OCI-M2 (cell line): ENCODE data around the gene KATNAL2.

Experiments used
- DNase-seq: peaks from one replicate; lab custom pipeline; 2025; ENCODE audit not compliant: unreplicated experiment; lab: John Stamatoyannopoulos, UW

KATNAL2 gene

GRCh38 chr18:46917108-46917802 is at the start of gene KATNAL2, which contains the start of gene PIAS2:
Gene KATNAL2 (plus strand): TSS chr18:46917602. CDS start chr18:46946873, 29,271 bp downstream.
Gene PIAS2 (minus strand): TSS chr18:46917507. CDS start chr18:46917345, 162 bp downstream.
- peak; percentile 6 for DNase-seq

GRCh38 chr18:46868169-46868921 is 49.1 kb upstream of the KATNAL2 start:
- no peak for DNase-seq

GRCh38 chr18:46877329-46877987 is 39.9 kb upstream of the KATNAL2 start:
- DNase-seq: no peak

GRCh38 chr18:46883180-46883579 is 34.2 kb upstream of the KATNAL2 start:
- no peak for DNase-seq

GRCh38 chr18:46886893-46887292 is 30.5 kb upstream of the KATNAL2 start:
- no peak for DNase-seq

- DNase-seq: no peak
These were observed 28.4 kb upstream of the KATNAL2 start for GRCh38 chr18:46888965-46889364.

- DNase-seq: no peak
These were observed 25.6 kb upstream of the KATNAL2 start for GRCh38 chr18:46891742-46892214.

- DNase-seq: no peak
These were observed 24.6 kb upstream of the KATNAL2 start for GRCh38 chr18:46892842-46893241.

- no peak for DNase-seq
These were observed 24.0 kb upstream of the KATNAL2 start for GRCh38 chr18:46893360-46893759.

GRCh38 chr18:46894124-46894523 is 23.3 kb upstream of the KATNAL2 start:
- no peak for DNase-seq

GRCh38 chr18:46899274-46899948 is 18.0 kb upstream of the KATNAL2 start:
- DNase-seq: no peak

GRCh38 chr18:46903406-46903805 is 14.0 kb upstream of the KATNAL2 start:
- no peak for DNase-seq

- no peak for DNase-seq
These were observed 7.9 kb upstream of the KATNAL2 start for GRCh38 chr18:46909497-46909896.

- DNase-seq: no peak
These were observed 6.5 kb upstream of the KATNAL2 start for GRCh38 chr18:46910856-46911255.

- no peak for DNase-seq
These were observed 1.4 kb upstream of the KATNAL2 start for GRCh38 chr18:46915800-46916550.

- no peak for DNase-seq
These were observed 773 bp upstream of the KATNAL2 start for GRCh38 chr18:46916551-46917107.

GRCh38 chr18:46917803-46918600 is 600 bp downstream of the KATNAL2 start:
- no peak for DNase-seq

GRCh38 chr18:46920067-46920466 is 2.7 kb downstream of the KATNAL2 start:
- DNase-seq: no peak

- DNase-seq: no peak
These were observed 3.3 kb downstream of the KATNAL2 start for GRCh38 chr18:46920653-46921052.
